CD14-positive monocyte (primary cell): ENCODE results near the gene BCCIP. TPM values are rescaled to one million over a fixed set of nuclear protein-coding genes. Genes with fewer than 3 reads are reported as not detected.

Experiments used
- DNase-seq, 3 donors: peaks; one replicate each; pipeline ENCODE4 v3.0.0-alpha.2; 2011 to 2022
- H2AFZ ChIP-seq: 2 replicates; pipeline ENCODE4 v1.6.0; 2012; ENCODE audit warnings: mild to moderate bottlenecking, low read depth, low read length, inconsistent platforms; ENCODE audit not compliant: insufficient read depth, poor library complexity, severe bottlenecking
- H3K27ac ChIP-seq, 2 donors: 1 replicate in 1 of 2; 2 replicates in 1 of 2; pipeline ENCODE4 v1.5.1; 2012 to 2013; ENCODE audit warnings: low read length in 2 of 2, control low read depth in 1 of 2, inconsistent platforms in 1 of 2, low read depth in 1 of 2, mild to moderate bottlenecking in 1 of 2
- H3K27me3 ChIP-seq, 2 donors: one replicate each; pipeline versions ENCODE4 v1.6.0 to v1.6.1; 2011 to 2013; ENCODE audit warnings: low read length in 2 of 2; ENCODE audit not compliant: control insufficient read depth in 2 of 2, insufficient read depth in 2 of 2
- H3K36me3 ChIP-seq, 2 donors: replicated peaks in 1 of 2; 1 replicate in 1 of 2; 2 replicates in 1 of 2; pipeline versions ENCODE4 v1.5.1 to v1.6.1; 2012 to 2013; ENCODE audit warnings: low read length in 2 of 2, control low read depth in 1 of 2, inconsistent platforms in 1 of 2, mild to moderate bottlenecking in 1 of 2; ENCODE audit not compliant: insufficient read depth in 2 of 2, control insufficient read depth in 1 of 2
- H3K4me1 ChIP-seq, 2 donors: 1 replicate in 1 of 2; 2 replicates in 1 of 2; pipeline versions ENCODE4 v1.5.1 to v1.6.1; 2012 to 2013; ENCODE audit warnings: low read length in 2 of 2, control low read depth in 1 of 2, inconsistent platforms in 1 of 2, mild to moderate bottlenecking in 1 of 2, moderate library complexity in 1 of 2; ENCODE audit not compliant: insufficient read depth in 2 of 2, control insufficient read depth in 1 of 2
- H3K4me2 ChIP-seq: replicated peaks from 2 replicates; pipeline ENCODE3; 2012; ENCODE audit warnings: low read length, moderate library complexity, mild to moderate bottlenecking; ENCODE audit not compliant: poor library complexity, severe bottlenecking; ENCODE audit errors: extremely low read depth
- H3K4me3 ChIP-seq, 3 experiments: fragments of 200-600 bp in 1 of 3; sonication (generic) in 1 of 3; replicated peaks in 1 of 3; 1 replicate in 2 of 3; 2 replicates in 1 of 3; pipeline ENCODE4 v1.5.1; 2011 to 2013; ENCODE audit warnings: low read length in 3 of 3, mild to moderate bottlenecking in 3 of 3, control low read depth in 2 of 3, low read depth in 2 of 3, inconsistent platforms in 1 of 3, moderate library complexity in 1 of 3
- H3K79me2 ChIP-seq: 2 replicates; pipeline ENCODE4 v1.6.0; 2012; ENCODE audit warnings: mild to moderate bottlenecking, control low read depth, inconsistent platforms, low read length, moderate library complexity; ENCODE audit not compliant: insufficient read depth
- H3K9ac ChIP-seq: 2 replicates; pipeline ENCODE4 v1.6.0; 2017; ENCODE audit warnings: low read length, mild to moderate bottlenecking; ENCODE audit not compliant: insufficient read depth, poor library complexity, severe bottlenecking
- H3K9me3 ChIP-seq, 2 donors: replicated peaks in 1 of 2; 1 replicate in 1 of 2; 2 replicates in 1 of 2; pipeline versions ENCODE4 v1.5.1 to v1.6.1; 2012 to 2013; ENCODE audit warnings: low read length in 2 of 2, control low read depth in 1 of 2; ENCODE audit not compliant: control insufficient read depth in 1 of 2, insufficient read depth in 1 of 2
- H4K20me1 ChIP-seq: 2 replicates; pipeline ENCODE4 v1.6.0; 2012; ENCODE audit warnings: mild to moderate bottlenecking, low read length, control low read depth, moderate library complexity; ENCODE audit not compliant: insufficient read depth
- H3K27ac Mint-ChIP-seq, 7 donors: one replicate each; pipeline ENCODE4 v1.8.0; 2020; ENCODE audit warnings: mild to moderate bottlenecking in 7 of 7, mixed read lengths in 7 of 7, moderate library complexity in 6 of 7, inconsistent platforms in 2 of 7
- H3K27me3 Mint-ChIP-seq, 3 donors: one replicate each; pipeline ENCODE4 v1.8.0; 2021 to 2022; ENCODE audit warnings: low read depth in 3 of 3, mild to moderate bottlenecking in 3 of 3, mixed read lengths in 3 of 3, moderate library complexity in 3 of 3, inconsistent platforms in 1 of 3
- H3K36me3 Mint-ChIP-seq, 2 donors: one replicate each; pipeline ENCODE4 v1.8.0; 2020; ENCODE audit warnings: mixed read lengths in 2 of 2, inconsistent platforms in 1 of 2, mild to moderate bottlenecking in 1 of 2
- H3K4me1 Mint-ChIP-seq: one replicate; pipeline ENCODE4 v1.8.0; 2020; ENCODE audit warnings: mild to moderate bottlenecking, mixed read lengths
- H3K4me3 Mint-ChIP-seq, 2 donors: one replicate each; pipeline ENCODE4 v1.8.0; 2020; ENCODE audit warnings: mild to moderate bottlenecking in 2 of 2, mixed read lengths in 2 of 2, moderate library complexity in 1 of 2
- H3K9me3 Mint-ChIP-seq, 7 donors: one replicate each; pipeline ENCODE4 v1.8.0; 2020 to 2022; ENCODE audit warnings: mixed read lengths in 7 of 7, mild to moderate bottlenecking in 6 of 7, moderate library complexity in 6 of 7, inconsistent platforms in 2 of 7
- WGBS: methylation state at CpG from one replicate; pipeline ENCODE4 v1.1.5; 2013; ENCODE audit warnings: missing lambda C conversion rate; ENCODE audit not compliant: insufficient coverage; 5-methylcytosine and 5-hydroxymethylcytosine counted together
- intact Hi-C, 2 donors: fragments of 100-400 bp; cut with micrococcal nuclease; formaldehyde crosslinking; loops; one replicate each; pipeline versions ENCODE4 v1.15.0 to v1.15.1; 2023
- polyA plus RNA-seq, 3 donors: library from polyadenylated mRNA; depleted of rRNA in 1 of 3; unstranded in 2 of 3; stranded (reverse) in 1 of 3; fragments of 300-500 nt in 2 of 3; fragments of >200 nt in 1 of 3; fragmentation: Illumina TruSeq in 2 of 3; gene quantifications; 1 replicate in 2 of 3; 2 replicates in 1 of 3; pipeline ENCODE4 v1.2.3, GENCODE V29; 2012 to 2021
- TF ChIP-seq, protein P1 (sequence below): fragments of 200-600 bp; IDR thresholded peaks from one replicate; pipeline ENCODE4 v1.8.0; 2022; ENCODE audit warnings: antibody characterized with exemption, mild to moderate bottlenecking

Gene BCCIP
- polyA plus RNA-seq, 3 donors, result 16.0 to 61.7 (median 59.3) TPM

DNA sequence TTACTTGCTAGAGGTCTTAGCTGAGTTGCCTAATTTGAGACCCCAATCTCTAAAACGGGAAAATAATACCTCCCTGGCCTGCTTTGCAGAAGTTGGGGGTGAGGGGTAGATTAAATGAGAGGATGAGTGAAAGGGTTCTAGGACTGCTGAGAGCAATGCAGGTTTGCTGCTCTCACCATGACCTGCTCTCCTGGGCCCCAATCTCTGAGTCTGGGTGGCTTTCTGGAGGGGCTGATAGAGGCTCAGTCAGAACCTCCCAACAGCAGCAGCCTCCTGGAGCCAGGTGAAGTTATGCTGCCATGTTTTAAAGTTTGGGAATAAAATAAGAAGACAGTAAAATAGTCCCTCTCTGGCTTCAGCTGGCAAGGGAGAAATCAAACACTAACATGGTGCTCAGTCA lies 7.6 kb upstream of the BCCIP start:
- Histone ChIP-seq H3K36me3 (peaks cover 32 to 41% of the 10 kb centered on the region in 2 donors), H3K27ac (no peak overlapping the region), H3K79me2 (no peaks in the 10 kb centered on the region), H3K4me2 (no peak overlapping the region), H3K4me1 (no peaks in the 10 kb centered on the region), H2AFZ (no peak overlapping the region), H3K4me3 (no peak overlapping the region), H3K9ac (no peak overlapping the region), H4K20me1 (no peaks in the 10 kb centered on the region), H3K27me3 (no peaks in the 10 kb centered on the region), H3K9me3 (no peaks in the 10 kb centered on the region)
- intact Hi-C loops, result loop anchor here in 1 of 2 donors (5.0 kb wide), 1 partner anchor 83 kb away; no protein-coding TSS in a partner anchor
- Mint-ChIP-seq H3K36me3 (peaks cover 38 to 42% of the 10 kb centered on the region in 2 donors), H3K4me1 (peaks cover 1% of the 10 kb centered on the region), H3K27me3 (peaks cover 0 to 1% (median 0%) of the 10 kb centered on the region in 3 donors), H3K4me3 (no peak overlapping the region), H3K9me3 (no peaks in the 10 kb centered on the region), H3K27ac (peak overlapping the region in 1 of 7 donors; percentile 21)
- TF ChIP-seq, protein P1, sequence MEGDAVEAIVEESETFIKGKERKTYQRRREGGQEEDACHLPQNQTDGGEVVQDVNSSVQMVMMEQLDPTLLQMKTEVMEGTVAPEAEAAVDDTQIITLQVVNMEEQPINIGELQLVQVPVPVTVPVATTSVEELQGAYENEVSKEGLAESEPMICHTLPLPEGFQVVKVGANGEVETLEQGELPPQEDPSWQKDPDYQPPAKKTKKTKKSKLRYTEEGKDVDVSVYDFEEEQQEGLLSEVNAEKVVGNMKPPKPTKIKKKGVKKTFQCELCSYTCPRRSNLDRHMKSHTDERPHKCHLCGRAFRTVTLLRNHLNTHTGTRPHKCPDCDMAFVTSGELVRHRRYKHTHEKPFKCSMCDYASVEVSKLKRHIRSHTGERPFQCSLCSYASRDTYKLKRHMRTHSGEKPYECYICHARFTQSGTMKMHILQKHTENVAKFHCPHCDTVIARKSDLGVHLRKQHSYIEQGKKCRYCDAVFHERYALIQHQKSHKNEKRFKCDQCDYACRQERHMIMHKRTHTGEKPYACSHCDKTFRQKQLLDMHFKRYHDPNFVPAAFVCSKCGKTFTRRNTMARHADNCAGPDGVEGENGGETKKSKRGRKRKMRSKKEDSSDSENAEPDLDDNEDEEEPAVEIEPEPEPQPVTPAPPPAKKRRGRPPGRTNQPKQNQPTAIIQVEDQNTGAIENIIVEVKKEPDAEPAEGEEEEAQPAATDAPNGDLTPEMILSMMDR, result no peak
- no CpG with 5 or more reads among the region's 1 CpG for WGBS
- no peak for DNase-seq

DNA sequence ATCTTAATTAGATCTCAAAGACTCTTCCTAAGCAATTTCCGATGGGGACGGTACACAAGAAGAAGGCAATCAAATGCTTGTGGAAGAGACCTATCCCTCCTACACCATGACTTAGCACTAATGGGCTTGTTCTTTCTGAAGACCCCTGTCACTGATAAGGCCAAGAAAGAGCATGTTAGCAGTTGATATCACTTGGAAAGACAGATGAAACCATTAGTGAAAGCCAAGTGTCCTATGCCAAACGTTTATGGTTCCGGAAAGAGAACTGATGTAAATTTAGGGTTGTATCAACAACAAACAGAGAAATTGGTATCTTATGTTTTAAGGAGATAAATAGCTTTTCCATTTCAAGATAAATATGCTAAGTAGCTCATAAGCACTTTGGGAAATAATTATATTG lies 6.8 kb upstream of the BCCIP start:
- intact Hi-C loops, result loop anchor here in 1 of 2 donors (5.0 kb wide), 1 partner anchor 84 kb away; no protein-coding TSS in a partner anchor
- no CpG with 5 or more reads among the region's 4 CpGs for WGBS
- no peak overlapping the region for H3K4me2 ChIP-seq
- H3K27ac Mint-ChIP-seq, result no peak overlapping the region
- H4K20me1 ChIP-seq, result no peaks in the 10 kb centered on the region
- no peak overlapping the region for H3K4me3 Mint-ChIP-seq
- no peaks in the 10 kb centered on the region for H3K27me3 ChIP-seq
- no peaks in the 10 kb centered on the region for H3K4me1 ChIP-seq
- H3K4me3 ChIP-seq, result no peak overlapping the region
- H3K27ac ChIP-seq, result no peak overlapping the region
- TF ChIP-seq, protein P1, result no peak
- H3K9me3 Mint-ChIP-seq, result no peaks in the 10 kb centered on the region
- H3K4me1 Mint-ChIP-seq, result peaks cover 5% of the 10 kb centered on the region
- peaks cover 34% of the 10 kb centered on the region in 2 donors for H3K36me3 Mint-ChIP-seq
- no peaks in the 10 kb centered on the region for H3K9me3 ChIP-seq
- no peaks in the 10 kb centered on the region for H3K79me2 ChIP-seq
- peaks cover 26 to 33% of the 10 kb centered on the region in 2 donors for H3K36me3 ChIP-seq
- peaks cover 0 to 1% (median 0%) of the 10 kb centered on the region in 3 donors for H3K27me3 Mint-ChIP-seq
- no peak for DNase-seq
- H3K9ac ChIP-seq, result no peak overlapping the region
- H2AFZ ChIP-seq, result no peak overlapping the region
